ENCODE measurements around the gene BMPR1A. TPM values are rescaled to one million over a fixed set of nuclear protein-coding genes. Genes with fewer than 3 reads are reported as not detected.

Gene BMPR1A
- total RNA-seq, 2 experiments from 2014 or later = 0.47 to 1.1 TPM

DNA sequence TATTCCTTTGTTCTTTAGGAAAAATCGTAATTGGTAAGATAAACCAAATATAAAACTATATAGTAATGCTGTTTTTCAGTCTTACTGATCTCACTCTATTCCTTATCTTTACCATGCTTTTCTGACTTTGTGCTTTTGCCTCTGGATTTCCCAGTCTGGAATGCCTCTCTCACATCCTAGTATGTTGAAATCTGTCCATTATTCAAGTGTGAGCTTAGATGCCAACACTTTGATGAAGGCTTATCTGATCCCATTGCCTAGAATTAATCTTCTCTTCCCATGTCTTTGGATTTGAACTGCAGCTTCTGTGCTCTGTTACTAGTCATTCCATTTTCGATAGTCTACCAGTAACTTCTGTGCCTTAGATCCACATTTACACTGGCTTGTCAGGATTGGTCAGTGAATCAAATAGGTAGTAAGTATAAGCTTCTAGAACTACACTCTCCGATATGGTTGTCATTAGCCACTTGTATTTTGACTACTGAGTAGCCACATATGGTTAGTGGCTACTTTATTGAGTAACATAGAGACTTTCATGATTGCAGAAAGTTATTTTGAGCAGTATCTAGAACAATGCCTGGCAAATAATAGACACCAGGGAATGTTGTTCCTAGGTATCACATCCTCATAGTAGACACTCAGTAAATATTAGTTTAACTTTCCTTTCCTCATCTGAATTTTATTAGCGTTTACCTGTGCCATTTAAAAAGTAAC lies 92.9 kb downstream of the BMPR1A start:
- CTCF ChIA-PET (ENCODE audit: unreplicated experiment) = no interaction called here
- intact Hi-C loops (cut with micrococcal nuclease; ENCODE audit: unreplicated experiment) = no loop called here
- TF ChIP-seq, protein P1, sequence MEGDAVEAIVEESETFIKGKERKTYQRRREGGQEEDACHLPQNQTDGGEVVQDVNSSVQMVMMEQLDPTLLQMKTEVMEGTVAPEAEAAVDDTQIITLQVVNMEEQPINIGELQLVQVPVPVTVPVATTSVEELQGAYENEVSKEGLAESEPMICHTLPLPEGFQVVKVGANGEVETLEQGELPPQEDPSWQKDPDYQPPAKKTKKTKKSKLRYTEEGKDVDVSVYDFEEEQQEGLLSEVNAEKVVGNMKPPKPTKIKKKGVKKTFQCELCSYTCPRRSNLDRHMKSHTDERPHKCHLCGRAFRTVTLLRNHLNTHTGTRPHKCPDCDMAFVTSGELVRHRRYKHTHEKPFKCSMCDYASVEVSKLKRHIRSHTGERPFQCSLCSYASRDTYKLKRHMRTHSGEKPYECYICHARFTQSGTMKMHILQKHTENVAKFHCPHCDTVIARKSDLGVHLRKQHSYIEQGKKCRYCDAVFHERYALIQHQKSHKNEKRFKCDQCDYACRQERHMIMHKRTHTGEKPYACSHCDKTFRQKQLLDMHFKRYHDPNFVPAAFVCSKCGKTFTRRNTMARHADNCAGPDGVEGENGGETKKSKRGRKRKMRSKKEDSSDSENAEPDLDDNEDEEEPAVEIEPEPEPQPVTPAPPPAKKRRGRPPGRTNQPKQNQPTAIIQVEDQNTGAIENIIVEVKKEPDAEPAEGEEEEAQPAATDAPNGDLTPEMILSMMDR (conservative IDR thresholded peaks at IDR 0.05; ENCODE audit: low read length) = no peak
- no peak for TF ChIP-seq EZH2phosphoT487 (IDR thresholded peaks at IDR 0.05; ENCODE audit: borderline replicate concordance, low read depth, low read length)

DNA sequence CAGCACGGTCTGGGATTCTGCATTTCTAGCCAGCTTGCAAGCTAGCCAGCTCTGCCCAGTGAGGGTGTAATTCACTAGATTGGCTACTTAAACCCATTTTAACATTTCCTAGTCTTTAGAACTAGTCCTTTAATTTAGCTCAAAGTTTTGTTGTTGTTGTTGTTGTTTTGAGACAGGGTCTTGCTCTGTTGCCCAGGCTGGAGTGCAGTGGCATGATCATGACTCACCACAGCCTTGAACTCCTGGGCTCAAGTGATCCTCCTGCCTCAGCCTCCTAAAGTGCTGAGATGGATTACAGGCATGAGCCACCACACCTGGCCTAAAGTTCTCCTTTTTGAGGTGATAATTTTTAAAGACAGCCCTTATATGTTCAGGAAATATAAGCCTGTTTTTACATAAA lies 94.1 kb downstream of the BMPR1A start:
- H2AFZ ChIP-seq (ENCODE audit: low read length) = no peak overlapping the region
- no peak overlapping the region for H3K4me3 ChIP-seq (ENCODE audit: low read depth, low read length, poor library complexity, severe bottlenecking)
- H3K36me3 ChIP-seq (ENCODE audit: insufficient read depth, low read length) = no peaks in the 10 kb centered on the region
- ChIA-PET POLR2A (interaction anchor here (1.2 kb wide), 1 partner anchor 17 kb away, joined by 3 read pairs; no protein-coding TSS in a partner anchor), CTCF (ENCODE audit: unreplicated experiment) (no interaction called here)
- H3K9me3 ChIP-seq (ENCODE audit: low read length) = no peaks in the 10 kb centered on the region
- H3K27ac ChIP-seq (ENCODE audit: low read depth, low read length, poor library complexity, severe bottlenecking) = no peak overlapping the region
- H3K4me2 ChIP-seq (ENCODE audit: low read length) = no peak overlapping the region
- no peak for DNase-seq (ENCODE audit: low spot score)
- no peak for TF ChIP-seq EZH2phosphoT487 (IDR thresholded peaks at IDR 0.05; ENCODE audit: borderline replicate concordance, low read depth, low read length)
- TF ChIP-seq, protein P1 (conservative IDR thresholded peaks at IDR 0.05; ENCODE audit: low read length) = no peak
- intact Hi-C loops (cut with micrococcal nuclease; ENCODE audit: unreplicated experiment) = no loop called here
- H3K79me2 ChIP-seq (ENCODE audit: insufficient read depth, low read depth, low read length) = no peaks in the 10 kb centered on the region
- H4K20me1 ChIP-seq (ENCODE audit: insufficient read depth, low read length) = no peaks in the 10 kb centered on the region
- BruUV-seq (replicated peaks) = no TSS peak
- H3K4me1 ChIP-seq (ENCODE audit: insufficient read depth, low read length, poor library complexity, severe bottlenecking) = no peaks in the 10 kb centered on the region
- H3K9me2 ChIP-seq (ENCODE audit: insufficient read depth, low read length) = no peaks in the 10 kb centered on the region

More for the DNA sequence above, 92.9 kb downstream of the BMPR1A start:
- no peak overlapping the region for H3K27ac ChIP-seq (ENCODE audit: low read depth, low read length, poor library complexity, severe bottlenecking)
- BruUV-seq (replicated peaks) = no TSS peak
- no peaks in the 10 kb centered on the region for H3K4me1 ChIP-seq (ENCODE audit: insufficient read depth, low read length, poor library complexity, severe bottlenecking)
- no peaks in the 10 kb centered on the region for H3K79me2 ChIP-seq (ENCODE audit: insufficient read depth, low read depth, low read length)
- H2AFZ ChIP-seq (ENCODE audit: low read length) = no peak overlapping the region
- no peaks in the 10 kb centered on the region for H3K36me3 ChIP-seq (ENCODE audit: insufficient read depth, low read length)
- H3K4me2 ChIP-seq (ENCODE audit: low read length) = no peak overlapping the region
- H3K9me2 ChIP-seq (ENCODE audit: insufficient read depth, low read length) = no peaks in the 10 kb centered on the region
- POLR2A ChIA-PET = no interaction called here
- no peaks in the 10 kb centered on the region for H4K20me1 ChIP-seq (ENCODE audit: insufficient read depth, low read length)
- no peak for DNase-seq (ENCODE audit: low spot score)
- no peak overlapping the region for H3K4me3 ChIP-seq (ENCODE audit: low read depth, low read length, poor library complexity, severe bottlenecking)
- H3K9me3 ChIP-seq (ENCODE audit: low read length) = no peaks in the 10 kb centered on the region

Measured in OCI-LY7 (cell line).